Cardiac muscle cell (in vitro differentiated cells and primary cell): Measurements from ENCODE around the gene ANKH. TPM values are rescaled to one million over a fixed set of nuclear protein-coding genes. Genes with fewer than 3 reads are reported as not detected.

Source experiments
- DNase-seq, 2 donors: peaks; one replicate each; pipeline versions ENCODE4 v3.0.0 to v3.0.0-alpha.2; 2010 to 2017; ENCODE audit warnings: low read depth in 1 of 2, low spot score in 1 of 2
- H3K27ac ChIP-seq: fragments of 200-600 bp; sonication (generic); 2 replicates; pipeline ENCODE4 v1.5.1; 2016
- H3K27me3 ChIP-seq: fragments of 200-600 bp; sonication (generic); 2 replicates; pipeline ENCODE4 v1.6.0; 2016; ENCODE audit warnings: control low read depth
- H3K36me3 ChIP-seq: fragments of 200-600 bp; sonication (generic); 2 replicates; pipeline ENCODE4 v1.5.1; 2016; ENCODE audit warnings: control low read depth
- H3K4me1 ChIP-seq: fragments of 200-600 bp; sonication (generic); 2 replicates; pipeline ENCODE4 v1.8.1; 2017; ENCODE audit warnings: low read depth, mild to moderate bottlenecking, mixed run types
- H3K4me3 ChIP-seq: fragments of 200-600 bp; sonication (generic); 2 replicates; pipeline ENCODE4 v1.5.1; 2016; ENCODE audit warnings: mild to moderate bottlenecking
- H3K9me3 ChIP-seq: fragments of 200-600 bp; sonication (generic); 2 replicates; pipeline ENCODE4 v1.5.1; 2017; ENCODE audit warnings: low read depth, mild to moderate bottlenecking, control low read depth
- polyA plus RNA-seq: library from polyadenylated mRNA; unstranded; fragments of >200 nt; fragmentation: Nextera tagmentation; extraction: Ambion mirVana; gene quantifications from 2 replicates; pipeline ENCODE4 v1.2.1, GENCODE V29; 2016
- total RNA-seq: library from RNA; depleted of rRNA; stranded (reverse); fragments of >200 nt; gene quantifications from 2 replicates; pipeline ENCODE4 v1.2.3, GENCODE V29; 2016
- TF ChIP-seq, protein P1 (sequence below): IDR thresholded peaks from 2 replicates; pipeline ENCODE4 v1.5.1; 2012; ENCODE audit warnings: low read depth, mild to moderate bottlenecking, low read length

Gene ANKH
- total and polyA plus RNA-seq, 2 experiments from 2014 or later, result 26.6 to 48.1 TPM

- no peaks in the 10 kb centered on the region for H3K4me1 ChIP-seq
- H3K36me3 ChIP-seq, result no peaks in the 10 kb centered on the region
- TF ChIP-seq, protein P1, sequence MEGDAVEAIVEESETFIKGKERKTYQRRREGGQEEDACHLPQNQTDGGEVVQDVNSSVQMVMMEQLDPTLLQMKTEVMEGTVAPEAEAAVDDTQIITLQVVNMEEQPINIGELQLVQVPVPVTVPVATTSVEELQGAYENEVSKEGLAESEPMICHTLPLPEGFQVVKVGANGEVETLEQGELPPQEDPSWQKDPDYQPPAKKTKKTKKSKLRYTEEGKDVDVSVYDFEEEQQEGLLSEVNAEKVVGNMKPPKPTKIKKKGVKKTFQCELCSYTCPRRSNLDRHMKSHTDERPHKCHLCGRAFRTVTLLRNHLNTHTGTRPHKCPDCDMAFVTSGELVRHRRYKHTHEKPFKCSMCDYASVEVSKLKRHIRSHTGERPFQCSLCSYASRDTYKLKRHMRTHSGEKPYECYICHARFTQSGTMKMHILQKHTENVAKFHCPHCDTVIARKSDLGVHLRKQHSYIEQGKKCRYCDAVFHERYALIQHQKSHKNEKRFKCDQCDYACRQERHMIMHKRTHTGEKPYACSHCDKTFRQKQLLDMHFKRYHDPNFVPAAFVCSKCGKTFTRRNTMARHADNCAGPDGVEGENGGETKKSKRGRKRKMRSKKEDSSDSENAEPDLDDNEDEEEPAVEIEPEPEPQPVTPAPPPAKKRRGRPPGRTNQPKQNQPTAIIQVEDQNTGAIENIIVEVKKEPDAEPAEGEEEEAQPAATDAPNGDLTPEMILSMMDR, result no peak
- no peak for DNase-seq
- no peak overlapping the region for H3K27ac ChIP-seq
- no peaks in the 10 kb centered on the region for H3K27me3 ChIP-seq
- no peak overlapping the region for H3K4me3 ChIP-seq
- H3K9me3 ChIP-seq, result no peaks in the 10 kb centered on the region
These were observed 104.5 kb downstream of the ANKH start for GRCh38 chr5:14767053-14767452.

DNA sequence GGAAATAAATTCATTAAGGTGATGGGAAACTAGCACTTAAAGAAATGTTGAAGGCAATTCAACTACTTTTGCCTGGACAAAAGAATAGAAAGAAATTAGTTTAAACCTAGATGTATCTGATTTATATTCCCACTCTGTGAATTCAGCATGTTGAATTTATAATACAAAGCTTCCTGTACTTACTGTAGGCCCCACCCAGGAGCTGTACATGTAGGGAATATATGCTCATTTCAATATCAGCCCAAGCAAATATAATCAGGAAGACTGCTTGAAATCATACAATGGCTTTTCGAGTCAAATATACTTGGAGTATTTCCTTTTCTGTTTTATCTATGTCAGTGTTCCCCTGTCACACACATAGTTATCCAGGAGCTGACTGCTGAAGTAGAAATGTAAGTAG, 105.0 kb downstream of the ANKH start:
- Histone ChIP-seq H3K4me3 (no peak overlapping the region), H3K4me1 (no peaks in the 10 kb centered on the region), H3K27me3 (no peaks in the 10 kb centered on the region), H3K9me3 (no peaks in the 10 kb centered on the region), H3K36me3 (no peaks in the 10 kb centered on the region), H3K27ac (no peak overlapping the region)
- no peak for DNase-seq
- TF ChIP-seq, protein P1, result no peak

GRCh38 chr5:14765587-14765986, 106.0 kb downstream of the ANKH start:
- no peak overlapping the region for H3K27ac ChIP-seq
- no peak for DNase-seq
- H3K4me1 ChIP-seq, result no peaks in the 10 kb centered on the region
- no peaks in the 10 kb centered on the region for H3K27me3 ChIP-seq
- TF ChIP-seq, protein P1, result no peak
- H3K36me3 ChIP-seq, result no peaks in the 10 kb centered on the region
- H3K9me3 ChIP-seq, result no peaks in the 10 kb centered on the region
- no peak overlapping the region for H3K4me3 ChIP-seq

- DNase-seq, result no peak
- Histone ChIP-seq H3K4me3 (no peak overlapping the region), H3K27me3 (no peaks in the 10 kb centered on the region), H3K36me3 (no peaks in the 10 kb centered on the region), H3K9me3 (no peaks in the 10 kb centered on the region), H3K4me1 (no peaks in the 10 kb centered on the region), H3K27ac (no peak overlapping the region)
- TF ChIP-seq, protein P1, result no peak
These were observed 108.9 kb downstream of the ANKH start for GRCh38 chr5:14762549-14763216.

GRCh38 chr5:14760548-14761002, 111.0 kb downstream of the ANKH start:
- no peaks in the 10 kb centered on the region for H3K9me3 ChIP-seq
- no peak for DNase-seq
- no peaks in the 10 kb centered on the region for H3K27me3 ChIP-seq
- no peak overlapping the region for H3K4me3 ChIP-seq
- no peaks in the 10 kb centered on the region for H3K36me3 ChIP-seq
- no peak overlapping the region for H3K27ac ChIP-seq
- TF ChIP-seq, protein P1, result no peak
- H3K4me1 ChIP-seq, result no peaks in the 10 kb centered on the region
